ENCODE data around the gene COPG2.

COPG2 gene

DNA sequence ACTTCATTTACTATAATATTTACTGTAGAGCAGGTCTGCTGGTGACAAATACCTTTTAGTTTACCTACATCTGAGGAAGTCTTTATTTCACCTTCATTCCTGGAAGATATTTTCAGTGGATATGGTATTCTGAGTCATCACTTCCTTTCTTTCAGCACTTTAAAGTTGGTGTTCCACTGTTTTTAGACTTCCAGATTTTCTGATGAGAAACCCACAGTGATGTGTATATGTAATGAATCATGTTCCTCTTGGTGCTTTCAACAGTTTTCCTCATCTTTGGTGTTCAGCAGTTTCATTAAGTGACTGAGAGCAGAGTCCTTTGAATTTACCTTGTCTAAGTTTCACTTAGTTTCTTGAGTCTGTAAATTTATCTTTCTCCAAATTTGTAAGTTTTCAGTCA is 36.4 kb downstream of the COPG2 start:
- no peak overlapping the region for H2AFZ ChIP-seq (ENCODE audit: low read length)
- no peaks in the 10 kb centered on the region for H3F3A ChIP-seq (ENCODE audit: insufficient read depth, low read length)
- H4K20me1 ChIP-seq (ENCODE audit: insufficient read depth, low read length), result no peaks in the 10 kb centered on the region
- no peaks in the 10 kb centered on the region for H3K36me3 ChIP-seq (ENCODE audit: insufficient read depth, low read length)
- no peak overlapping the region for H3K9ac ChIP-seq (ENCODE audit: low read length)
- TF ChIP-seq, protein P1, sequence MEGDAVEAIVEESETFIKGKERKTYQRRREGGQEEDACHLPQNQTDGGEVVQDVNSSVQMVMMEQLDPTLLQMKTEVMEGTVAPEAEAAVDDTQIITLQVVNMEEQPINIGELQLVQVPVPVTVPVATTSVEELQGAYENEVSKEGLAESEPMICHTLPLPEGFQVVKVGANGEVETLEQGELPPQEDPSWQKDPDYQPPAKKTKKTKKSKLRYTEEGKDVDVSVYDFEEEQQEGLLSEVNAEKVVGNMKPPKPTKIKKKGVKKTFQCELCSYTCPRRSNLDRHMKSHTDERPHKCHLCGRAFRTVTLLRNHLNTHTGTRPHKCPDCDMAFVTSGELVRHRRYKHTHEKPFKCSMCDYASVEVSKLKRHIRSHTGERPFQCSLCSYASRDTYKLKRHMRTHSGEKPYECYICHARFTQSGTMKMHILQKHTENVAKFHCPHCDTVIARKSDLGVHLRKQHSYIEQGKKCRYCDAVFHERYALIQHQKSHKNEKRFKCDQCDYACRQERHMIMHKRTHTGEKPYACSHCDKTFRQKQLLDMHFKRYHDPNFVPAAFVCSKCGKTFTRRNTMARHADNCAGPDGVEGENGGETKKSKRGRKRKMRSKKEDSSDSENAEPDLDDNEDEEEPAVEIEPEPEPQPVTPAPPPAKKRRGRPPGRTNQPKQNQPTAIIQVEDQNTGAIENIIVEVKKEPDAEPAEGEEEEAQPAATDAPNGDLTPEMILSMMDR (IDR thresholded peaks at IDR 0.05; ENCODE audit: low read length), result no peak
- peaks cover 26% of the 10 kb centered on the region for H3K9me3 ChIP-seq (ENCODE audit: low read length)
- H3K27me3 ChIP-seq (ENCODE audit: insufficient read depth, low read length), result no peaks in the 10 kb centered on the region
- no peaks in the 10 kb centered on the region; the same call in 1 of the 2 replicates for H3K9me2 ChIP-seq (ENCODE audit: low read depth, low read length)
- H3K4me1 ChIP-seq (ENCODE audit: insufficient read depth, low read length, severe bottlenecking), result no peaks in the 10 kb centered on the region
- H3K4me2 ChIP-seq (ENCODE audit: low read length), result no peak overlapping the region
- no peak overlapping the region for H3K27ac ChIP-seq (ENCODE audit: low read depth, low read length, poor library complexity, severe bottlenecking)
- no peak overlapping the region for H3K4me3 ChIP-seq (ENCODE audit: low read depth, low read length, poor library complexity, severe bottlenecking)
- H3K79me2 ChIP-seq (ENCODE audit: insufficient read depth, low read length), result no peaks in the 10 kb centered on the region

DNA sequence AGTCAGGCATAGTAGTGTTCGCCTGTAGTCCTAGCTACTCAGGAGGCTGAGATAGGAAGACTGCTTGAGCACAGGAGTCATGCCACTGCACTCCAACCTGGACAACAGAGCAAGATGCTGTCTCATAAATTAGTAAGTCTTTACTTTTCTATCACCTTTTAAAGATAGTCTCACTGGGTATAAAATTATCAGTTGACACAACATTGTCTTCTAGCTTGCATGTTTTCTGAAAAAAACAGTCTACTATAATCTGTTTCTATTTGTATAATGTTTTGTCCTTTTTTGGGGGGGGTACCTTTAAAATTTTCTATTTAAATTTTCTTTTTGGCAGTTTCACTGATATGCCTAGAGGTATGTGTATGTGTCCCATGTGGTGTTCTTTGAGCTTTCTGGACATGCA is 39.6 kb downstream of the COPG2 start:
- Histone ChIP-seq H3K9me2 (ENCODE audit: low read depth, low read length) (no peaks in the 10 kb centered on the region; the same call in 1 of the 2 replicates), H3K27me3 (ENCODE audit: insufficient read depth, low read length) (no peaks in the 10 kb centered on the region), H3K36me3 (ENCODE audit: insufficient read depth, low read length) (no peaks in the 10 kb centered on the region), H3K27ac (ENCODE audit: low read depth, low read length, poor library complexity, severe bottlenecking) (no peak overlapping the region), H2AFZ (ENCODE audit: low read length) (no peak overlapping the region), H3K4me1 (ENCODE audit: insufficient read depth, low read length, severe bottlenecking) (no peaks in the 10 kb centered on the region), H3K79me2 (ENCODE audit: insufficient read depth, low read length) (no peaks in the 10 kb centered on the region), H4K20me1 (ENCODE audit: insufficient read depth, low read length) (no peaks in the 10 kb centered on the region), H3K4me3 (ENCODE audit: low read depth, low read length, poor library complexity, severe bottlenecking) (no peak overlapping the region), H3F3A (ENCODE audit: insufficient read depth, low read length) (0 out of 2 replicates have a peak, but pooled peaks cover 6% of the 10 kb centered on the region), H3K9me3 (ENCODE audit: low read length) (peaks cover 25% of the 10 kb centered on the region), H3K4me2 (ENCODE audit: low read length) (no peak overlapping the region), H3K9ac (ENCODE audit: low read length) (no peak overlapping the region)
- no peak for TF ChIP-seq EZH2 (IDR thresholded peaks at IDR 0.05; ENCODE audit: borderline replicate concordance, low read length)
- TF ChIP-seq, protein P1 (IDR thresholded peaks at IDR 0.05; ENCODE audit: low read length), result no peak

DNA sequence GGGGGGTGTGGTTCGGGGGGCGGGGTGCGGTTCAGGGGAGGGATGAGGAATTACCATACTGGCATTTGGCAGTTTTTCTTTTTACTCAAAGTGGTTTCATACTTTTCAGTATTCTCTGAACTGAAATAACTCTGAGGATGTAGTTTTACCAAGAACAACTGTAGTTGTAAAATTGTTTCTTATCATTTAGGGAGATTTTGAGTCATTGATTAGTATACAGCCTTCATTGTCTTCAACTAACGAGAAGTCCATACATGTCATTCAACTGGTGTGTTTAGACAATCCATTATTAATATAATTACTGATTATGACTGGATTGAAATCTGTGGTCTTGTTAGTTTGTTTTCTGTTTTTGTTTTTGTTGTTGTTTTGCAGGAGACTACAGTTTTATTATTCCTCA is 40.8 kb downstream of the COPG2 start:
- H2AFZ ChIP-seq (ENCODE audit: low read length), result no peak overlapping the region
- no peak overlapping the region for H3K9ac ChIP-seq (ENCODE audit: low read length)
- no peaks in the 10 kb centered on the region; the same call in 1 of the 2 replicates for H3K9me2 ChIP-seq (ENCODE audit: low read depth, low read length)
- no peaks in the 10 kb centered on the region for H3K79me2 ChIP-seq (ENCODE audit: insufficient read depth, low read length)
- no peak overlapping the region for H3K4me2 ChIP-seq (ENCODE audit: low read length)
- TF ChIP-seq, protein P1 (IDR thresholded peaks at IDR 0.05; ENCODE audit: low read length), result no peak
- TF ChIP-seq EZH2 (IDR thresholded peaks at IDR 0.05; ENCODE audit: borderline replicate concordance, low read length), result no peak
- H3K36me3 ChIP-seq (ENCODE audit: insufficient read depth, low read length), result no peaks in the 10 kb centered on the region
- peaks cover 25% of the 10 kb centered on the region for H3K9me3 ChIP-seq (ENCODE audit: low read length)
- no peak overlapping the region for H3K4me3 ChIP-seq (ENCODE audit: low read depth, low read length, poor library complexity, severe bottlenecking)
- no peak overlapping the region for H3K27ac ChIP-seq (ENCODE audit: low read depth, low read length, poor library complexity, severe bottlenecking)
- 0 out of 2 replicates have a peak, but pooled peaks cover 6% of the 10 kb centered on the region for H3F3A ChIP-seq (ENCODE audit: insufficient read depth, low read length)
- no peaks in the 10 kb centered on the region for H3K27me3 ChIP-seq (ENCODE audit: insufficient read depth, low read length)
- H4K20me1 ChIP-seq (ENCODE audit: insufficient read depth, low read length), result no peaks in the 10 kb centered on the region
- H3K4me1 ChIP-seq (ENCODE audit: insufficient read depth, low read length, severe bottlenecking), result no peaks in the 10 kb centered on the region

All from OCI-LY1 (cell line).